Naive thymus-derived CD8-positive, alpha-beta T cell (primary cell): ENCODE data around the gene TUBAL3. TPM values are rescaled to one million over a fixed set of nuclear protein-coding genes. Genes with fewer than 3 reads are reported as not detected.
A peak's percentile ranks its signal among the peaks of the same experiment; 100 is the strongest.

ENCODE experiments used
- ATAC-seq, 2 donors: fragments of 150-1000 bp; cut with Tn5 transposase in 1 of 2; sonication (Bioruptor Pico), chemical (Tn5 transposase) in 1 of 2; 1 replicate in 1 of 2; 2 replicates in 1 of 2; pipeline ENCODE4 v1.10.0; 2021; ENCODE audit warnings: mild to moderate bottlenecking in 2 of 2, moderate library complexity in 2 of 2
- POLR2A ChIA-PET: fragments of 350-600 bp; sonication (Branson Sonifier 250); formaldehyde crosslinking; loops from one replicate; lab custom pipeline; 2021; ENCODE audit warnings: antibody characterized with exemption; lab: Charles Lee
- DNase-seq, 10 donors: peaks; one replicate each; pipeline versions ENCODE4 v3.0.0 to v3.0.0-alpha.2; 2020 to 2022
- H3K27ac Mint-ChIP-seq, 10 donors: one replicate each; pipeline ENCODE4 v1.8.0; 2020 to 2022; ENCODE audit warnings: mild to moderate bottlenecking in 10 of 10, mixed read lengths in 10 of 10, moderate library complexity in 4 of 10, inconsistent platforms in 1 of 10
- H3K27me3 Mint-ChIP-seq, 5 donors: one replicate each; pipeline ENCODE4 v1.8.0; 2021 to 2022; ENCODE audit warnings: mixed read lengths in 5 of 5
- H3K36me3 Mint-ChIP-seq, 3 donors: one replicate each; pipeline ENCODE4 v1.8.0; 2020 to 2022; ENCODE audit warnings: mixed read lengths in 3 of 3, mild to moderate bottlenecking in 2 of 3, inconsistent platforms in 1 of 3
- H3K4me1 Mint-ChIP-seq, 4 donors: one replicate each; pipeline ENCODE4 v1.8.0; 2021 to 2022; ENCODE audit warnings: mixed read lengths in 4 of 4
- H3K4me3 Mint-ChIP-seq, 10 donors: one replicate each; pipeline ENCODE4 v1.8.0; 2020 to 2022; ENCODE audit warnings: mild to moderate bottlenecking in 10 of 10, mixed read lengths in 10 of 10, moderate library complexity in 6 of 10, inconsistent platforms in 1 of 10
- H3K9me3 Mint-ChIP-seq, 9 donors: one replicate each; pipeline ENCODE4 v1.8.0; 2020 to 2022; ENCODE audit warnings: mixed read lengths in 9 of 9, mild to moderate bottlenecking in 3 of 9, inconsistent platforms in 1 of 9, moderate library complexity in 1 of 9
- polyA plus RNA-seq, 3 donors: library from polyadenylated mRNA; unstranded; fragments of 300-500 nt; fragmentation: Illumina TruSeq; gene quantifications; one replicate each; pipeline ENCODE4 v1.2.3, GENCODE V29; 2021
- total RNA-seq, 8 experiments: library from RNA in 2 of 8; stranded (reverse) in 2 of 8; gene quantifications; one replicate each; pipeline ENCODE4 v1.2.3 and lab custom pipeline; 2021 to 2026

TUBAL3 gene
- total and polyA plus RNA-seq, 5 experiments from 2014 or later: not detected

DNA sequence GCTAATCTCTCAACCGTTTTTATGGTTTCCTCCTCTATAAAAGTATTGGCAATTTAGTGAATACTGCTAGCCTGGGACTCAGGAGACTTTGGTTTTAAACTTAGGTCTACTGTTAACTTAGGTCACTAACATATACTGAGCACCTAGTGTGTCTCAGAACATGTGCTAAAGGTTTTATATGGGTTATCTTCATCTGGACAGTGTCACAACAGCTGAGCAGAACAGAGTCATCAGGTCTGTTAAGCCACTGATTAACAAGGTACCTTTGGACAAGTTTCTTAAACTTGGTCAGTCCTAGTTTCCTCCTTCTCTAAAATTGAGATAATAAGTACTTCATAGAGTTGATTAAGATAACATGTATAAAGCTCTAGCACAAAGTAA is 38.4 kb upstream of the TUBAL3 start:
- peaks cover 10 to 20% (median 17%) of the 10 kb centered on the region in 4 donors for H3K4me1 Mint-ChIP-seq
- ATAC-seq: no peak
- no peaks in the 10 kb centered on the region for H3K36me3 Mint-ChIP-seq
- no peak overlapping the region for H3K27ac Mint-ChIP-seq
- H3K27me3 Mint-ChIP-seq: peaks cover 0 to 8% (median 0%) of the 10 kb centered on the region in 5 donors
- POLR2A ChIA-PET: interaction anchor here (0.5 to 1.2 kb wide), 2 partner anchors 180 to 409 kb away, joined by 4 to 6 read pairs; no protein-coding TSS in a partner anchor
- H3K9me3 Mint-ChIP-seq: no peaks in the 10 kb centered on the region
- DNase-seq: no peak
- H3K4me3 Mint-ChIP-seq: no peak overlapping the region

DNA sequence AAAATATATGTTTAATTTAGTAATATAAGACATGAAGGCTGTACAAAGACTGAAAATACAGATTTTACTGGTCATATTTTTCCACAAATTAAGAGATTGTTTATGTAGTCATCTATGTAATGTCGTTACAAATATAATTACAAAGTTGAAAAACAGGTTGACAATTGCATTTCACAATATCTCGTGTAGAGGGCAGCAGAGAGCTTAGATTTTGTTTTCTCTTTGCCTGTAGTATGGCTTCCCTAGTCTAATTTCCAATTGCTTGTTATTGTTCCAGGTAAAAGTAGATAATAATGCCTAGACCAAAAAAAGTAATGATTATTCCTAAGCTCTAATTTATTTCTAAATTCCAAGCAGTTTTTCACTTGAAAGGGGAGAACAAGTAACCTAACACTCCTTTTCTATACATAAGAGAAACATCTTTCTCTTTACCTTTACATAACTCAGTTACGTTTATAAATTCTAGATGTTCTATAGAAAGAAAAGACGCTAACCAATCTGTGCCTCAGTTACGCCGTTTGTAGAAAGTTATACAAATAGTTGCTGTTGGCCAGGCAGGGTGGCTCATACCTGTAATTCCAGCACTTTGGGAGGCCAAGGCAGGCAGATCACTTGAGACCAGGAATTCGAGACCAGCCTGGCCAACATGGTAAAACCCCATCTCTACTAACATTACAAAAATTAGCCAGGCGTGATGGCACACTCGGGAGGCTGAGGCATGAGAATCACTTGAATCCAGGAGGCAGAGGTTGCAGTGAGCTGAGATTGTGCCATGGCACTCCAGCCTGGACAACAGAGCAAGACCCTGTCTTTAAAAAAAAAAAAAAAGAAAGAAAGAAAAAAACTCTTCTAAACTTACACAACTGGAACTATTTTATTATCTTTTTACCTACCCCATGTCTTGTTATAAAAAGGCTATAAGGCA is 37.7 kb upstream of the TUBAL3 start:
- Mint-ChIP-seq H3K27me3 (peaks cover 0 to 8% (median 0%) of the 10 kb centered on the region in 5 donors), H3K9me3 (no peaks in the 10 kb centered on the region), H3K4me1 (peaks cover 6 to 13% (median 12%) of the 10 kb centered on the region in 4 donors), H3K4me3 (no peak overlapping the region), H3K27ac (peak overlapping the region in 1 of 10 donors; percentile 57), H3K36me3 (no peaks in the 10 kb centered on the region)
- DNase-seq: peak in 7 of 10 donors; percentile 13 to 65 (median 41)
- POLR2A ChIA-PET: interaction anchor here (1.2 kb wide), 1 partner anchor 181 kb away, joined by 4 read pairs; no protein-coding TSS in a partner anchor
- ATAC-seq: peak in 1 of 2 donors; percentile 23

DNA sequence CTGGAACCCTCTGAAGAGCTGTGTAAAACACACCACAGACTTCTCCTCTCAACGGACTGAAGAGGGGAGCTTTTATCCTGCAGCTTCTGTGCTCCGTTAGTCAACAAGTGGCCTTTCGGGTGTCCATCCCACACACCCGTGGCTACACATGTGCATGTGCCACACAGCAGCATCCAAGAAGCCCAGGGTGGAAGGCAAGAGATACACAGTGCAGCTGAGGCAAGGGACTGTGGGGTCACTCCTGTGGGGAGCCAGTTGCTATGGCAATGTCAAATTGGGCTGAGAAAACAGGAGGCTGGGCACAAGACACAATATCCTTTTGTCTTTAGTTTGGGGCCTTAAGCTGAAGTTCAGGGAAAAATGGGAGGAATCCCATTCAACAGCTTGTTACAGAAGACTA is 36.5 kb upstream of the TUBAL3 start:
- Mint-ChIP-seq H3K4me3 (no peak overlapping the region), H3K27me3 (peaks cover 0 to 8% (median 0%) of the 10 kb centered on the region in 5 donors), H3K27ac (no peak overlapping the region), H3K9me3 (no peaks in the 10 kb centered on the region), H3K4me1 (peaks cover 0 to 3% (median 2%) of the 10 kb centered on the region in 4 donors), H3K36me3 (no peaks in the 10 kb centered on the region)
- no peak for DNase-seq
- ATAC-seq: no peak
- POLR2A ChIA-PET: interaction anchor here (0.7 kb wide), 1 partner anchor 166 kb away, joined by 4 read pairs; no protein-coding TSS in a partner anchor

DNA sequence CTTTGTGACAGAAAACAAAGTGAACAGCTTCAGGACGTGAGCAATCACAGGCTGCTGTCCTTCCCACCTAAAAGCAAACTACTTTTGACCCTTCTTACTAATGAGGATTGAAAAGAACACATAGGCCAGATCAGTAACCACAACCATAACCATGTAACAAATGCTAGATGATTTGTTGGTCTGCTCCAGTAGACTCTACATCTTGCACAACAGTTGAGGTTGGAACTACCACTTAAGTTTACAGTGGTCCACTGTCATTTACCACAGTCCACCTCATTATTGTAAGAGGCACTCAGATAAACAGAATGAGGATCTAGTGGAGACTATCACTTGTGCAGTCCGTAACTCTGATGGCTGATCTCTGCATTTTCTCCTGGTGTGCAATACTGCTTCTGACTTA is 35.6 kb upstream of the TUBAL3 start:
- Mint-ChIP-seq H3K36me3 (no peaks in the 10 kb centered on the region), H3K27me3 (peaks cover 0 to 8% (median 0%) of the 10 kb centered on the region in 5 donors)

DNA sequence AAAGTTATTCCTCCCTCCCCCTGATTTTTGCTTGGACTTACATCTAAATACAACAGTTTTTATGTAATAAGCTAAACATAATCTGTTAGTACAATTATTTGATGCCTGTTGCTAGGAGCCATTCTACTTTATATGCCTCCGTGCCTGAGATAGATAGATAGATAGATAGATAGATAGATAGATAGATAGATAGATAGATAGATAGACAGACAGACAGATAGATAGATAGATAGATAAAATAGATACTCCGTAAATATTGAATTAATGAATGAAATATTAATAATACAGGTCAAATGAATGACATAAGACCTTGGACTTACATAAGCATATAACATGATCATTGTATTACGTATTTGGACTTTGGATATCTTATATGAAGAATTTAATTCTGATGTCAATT is 30.7 kb upstream of the TUBAL3 start:
- H3K9me3 Mint-ChIP-seq: no peaks in the 10 kb centered on the region

More for the DNA sequence above, 35.6 kb upstream of the TUBAL3 start:
- ATAC-seq (no peak), DNase-seq (no peak)
- Mint-ChIP-seq H3K4me3 (no peak overlapping the region), H3K9me3 (no peaks in the 10 kb centered on the region), H3K27ac (no peak overlapping the region), H3K4me1 (peaks cover 0 to 3% (median under 1%) of the 10 kb centered on the region in 4 donors)
- POLR2A ChIA-PET: no interaction called here

DNA sequence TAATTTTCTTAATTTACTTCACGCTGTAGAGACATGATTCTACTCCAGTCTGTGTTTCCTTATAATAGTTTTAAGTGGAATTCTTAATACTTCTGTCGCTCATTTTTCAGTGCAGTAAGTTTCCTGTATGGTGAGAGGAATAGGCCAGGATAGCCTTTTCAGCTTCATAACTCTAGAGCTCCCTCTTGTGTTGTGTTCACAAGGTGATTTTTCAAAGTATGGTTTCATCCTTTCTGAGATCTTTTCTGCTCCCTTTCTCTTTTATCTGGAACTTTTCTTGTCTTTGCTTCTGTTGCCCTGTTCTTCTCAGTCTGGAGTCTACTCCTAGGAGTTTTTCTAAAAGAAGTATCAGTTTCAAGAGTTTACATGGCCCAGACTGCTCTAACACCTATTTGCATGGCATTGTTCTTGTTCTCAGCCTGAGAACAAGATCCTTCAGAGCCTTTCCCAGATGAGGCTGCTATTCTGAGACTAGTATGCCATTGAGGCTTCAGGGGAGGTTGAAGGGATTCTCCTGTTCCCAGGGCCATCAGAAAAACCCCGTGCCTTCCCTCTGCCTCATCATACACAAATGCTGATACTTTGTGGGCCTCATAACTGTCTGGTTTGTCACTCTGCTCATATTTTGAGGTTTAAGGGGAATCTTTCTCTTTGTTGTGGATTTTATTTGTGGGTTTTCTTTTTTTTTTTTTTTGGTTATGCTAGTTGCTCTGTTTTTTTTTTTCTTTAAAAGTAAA is 29.6 kb upstream of the TUBAL3 start:
- peak; percentile 57 to 73 for ATAC-seq
- peak in 3 of 10 donors; percentile 37 to 47 (median 41) for DNase-seq
- Mint-ChIP-seq H3K27ac (peak overlapping the region in 2 of 10 donors; percentile 29 to 58), H3K9me3 (no peaks in the 10 kb centered on the region), H3K4me3 (peak overlapping the region in 4 of 10 donors; percentile 31 to 73 (median 48)), H3K4me1 (peaks cover 3 to 12% (median 8%) of the 10 kb centered on the region in 4 donors), H3K36me3 (peaks cover 0 to 1% (median 0%) of the 10 kb centered on the region in 3 donors), H3K27me3 (peaks cover 0 to 7% (median 1%) of the 10 kb centered on the region in 5 donors)
- POLR2A ChIA-PET: no interaction called here

More for the DNA sequence above, 30.7 kb upstream of the TUBAL3 start:
- no peak overlapping the region for H3K27ac Mint-ChIP-seq
- H3K4me1 Mint-ChIP-seq: peaks cover 3 to 12% (median 8%) of the 10 kb centered on the region in 4 donors
- peaks cover 0 to 8% (median 1%) of the 10 kb centered on the region in 5 donors for H3K27me3 Mint-ChIP-seq
- DNase-seq: no peak
- no peak for ATAC-seq
- POLR2A ChIA-PET: no interaction called here
- no peak overlapping the region for H3K4me3 Mint-ChIP-seq
- H3K36me3 Mint-ChIP-seq: peaks cover 0 to 1% (median 0%) of the 10 kb centered on the region in 3 donors

DNA sequence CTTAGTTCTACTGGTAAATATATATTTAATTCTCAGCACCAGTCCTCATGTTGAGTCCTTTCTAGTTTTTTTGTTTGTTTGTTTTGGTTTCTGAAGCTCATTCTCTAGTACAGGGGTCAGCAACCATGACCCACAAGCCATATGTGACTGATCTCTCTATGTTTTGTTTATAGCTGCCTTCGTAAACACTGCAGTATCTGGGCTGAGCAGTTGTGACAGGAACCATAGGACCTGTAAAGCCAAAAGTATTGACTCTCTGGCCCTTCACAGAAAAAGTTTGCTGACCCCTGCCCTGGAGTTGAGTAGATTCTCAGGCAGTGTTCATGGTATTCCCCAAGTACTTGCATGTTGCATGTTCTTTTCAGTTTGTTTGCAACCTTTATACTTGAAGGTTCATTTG is 28.6 kb upstream of the TUBAL3 start:
- Mint-ChIP-seq H3K27ac (no peak overlapping the region), H3K4me1 (peaks cover 3 to 12% (median 8%) of the 10 kb centered on the region in 4 donors), H3K4me3 (no peak overlapping the region), H3K27me3 (peaks cover 0 to 3% (median 0%) of the 10 kb centered on the region in 5 donors), H3K36me3 (peaks cover 0 to 1% (median 0%) of the 10 kb centered on the region in 3 donors), H3K9me3 (no peaks in the 10 kb centered on the region)
- ATAC-seq (no peak), DNase-seq (no peak)
- POLR2A ChIA-PET: no interaction called here

DNA sequence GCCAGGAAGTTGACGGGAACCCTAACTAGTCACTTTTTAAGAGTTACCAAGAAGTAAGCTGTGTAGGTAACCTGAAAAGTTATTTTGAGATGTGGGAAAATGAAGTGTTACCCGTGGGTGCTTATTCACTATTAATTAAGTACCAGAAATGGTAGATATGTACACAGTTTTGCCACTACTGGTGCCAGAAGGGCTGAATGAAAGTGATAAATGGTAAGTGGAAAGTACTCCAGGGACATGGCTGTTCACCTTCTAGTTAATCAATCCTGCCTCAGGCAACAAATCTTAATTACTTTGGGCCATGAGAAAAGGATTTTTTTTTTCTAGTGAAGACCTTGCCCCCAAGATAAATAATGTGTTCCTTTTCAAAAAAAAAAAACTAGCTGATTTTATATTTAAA is 23.5 kb upstream of the TUBAL3 start:
- no peak for ATAC-seq
- Mint-ChIP-seq H3K9me3 (no peaks in the 10 kb centered on the region), H3K4me1 (no peaks in the 10 kb centered on the region), H3K36me3 (peaks cover 0 to 1% (median 0%) of the 10 kb centered on the region in 3 donors), H3K4me3 (no peak overlapping the region), H3K27ac (no peak overlapping the region), H3K27me3 (peaks cover 0 to 3% (median 0%) of the 10 kb centered on the region in 5 donors)
- DNase-seq: no peak
- POLR2A ChIA-PET: interaction anchor here (0.7 kb wide), 1 partner anchor 45 kb away, joined by 5 read pairs; no protein-coding TSS in a partner anchor

DNA sequence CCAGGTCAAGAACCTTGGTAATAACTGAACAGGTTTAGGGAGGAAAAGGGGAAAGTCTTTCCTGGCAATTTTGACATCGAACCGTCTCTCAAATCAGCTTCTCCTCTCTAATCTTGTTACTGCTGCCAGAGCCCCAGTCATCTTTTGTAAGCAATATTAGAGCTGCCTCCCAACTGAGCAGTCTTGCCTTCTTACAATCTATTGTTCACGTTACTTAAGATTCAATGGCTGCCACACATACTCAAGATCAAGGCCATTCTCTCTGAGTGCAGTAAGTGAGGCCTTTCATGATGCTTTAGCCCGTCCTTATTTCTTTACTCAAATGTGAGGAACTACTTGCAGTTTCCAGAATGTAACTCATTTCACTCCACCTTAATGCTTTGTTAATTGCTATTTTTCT is 20.1 kb upstream of the TUBAL3 start:
- H3K4me3 Mint-ChIP-seq: no peak overlapping the region
- H3K36me3 Mint-ChIP-seq: peaks cover 0 to 5% (median 0%) of the 10 kb centered on the region in 3 donors
- no peak overlapping the region for H3K27ac Mint-ChIP-seq
- H3K9me3 Mint-ChIP-seq: peaks cover 0 to 6% (median 2%) of the 10 kb centered on the region in 9 donors
- DNase-seq (no peak), ATAC-seq (no peak)
- POLR2A ChIA-PET: interaction anchor here (1.0 kb wide), 1 partner anchor 22 kb away, joined by 3 read pairs; no protein-coding TSS in a partner anchor
- no peaks in the 10 kb centered on the region for H3K4me1 Mint-ChIP-seq
- H3K27me3 Mint-ChIP-seq: peaks cover 0 to 3% (median 0%) of the 10 kb centered on the region in 5 donors

DNA sequence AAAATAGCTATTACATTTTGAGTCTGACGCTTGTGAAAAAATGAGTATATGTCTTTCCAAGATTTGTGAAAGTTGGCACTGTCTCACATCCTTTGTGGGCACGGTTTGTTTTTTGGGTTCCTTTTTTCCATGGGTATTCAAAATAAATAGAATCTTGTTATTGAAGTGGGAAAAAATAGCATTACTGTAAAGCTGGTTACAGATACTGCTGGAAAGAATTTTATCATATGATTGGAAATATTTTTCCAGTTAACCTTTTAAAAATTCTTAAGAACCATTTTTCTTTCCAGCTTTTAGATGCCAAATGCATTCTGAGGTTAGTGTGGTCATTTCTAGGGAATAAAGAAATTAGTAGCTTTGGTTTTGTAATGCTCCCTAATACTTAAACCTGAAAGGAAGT is 19.1 kb upstream of the TUBAL3 start:
- Mint-ChIP-seq H3K9me3 (peaks cover under 1 to 16% (median 11%) of the 10 kb centered on the region in 9 donors), H3K36me3 (peaks cover 0 to 15% (median 6%) of the 10 kb centered on the region in 3 donors), H3K27ac (no peak overlapping the region), H3K27me3 (peaks cover 0 to 3% (median 0%) of the 10 kb centered on the region in 5 donors), H3K4me3 (no peak overlapping the region), H3K4me1 (no peaks in the 10 kb centered on the region)
- POLR2A ChIA-PET: no interaction called here
- ATAC-seq (no peak), DNase-seq (no peak)

DNA sequence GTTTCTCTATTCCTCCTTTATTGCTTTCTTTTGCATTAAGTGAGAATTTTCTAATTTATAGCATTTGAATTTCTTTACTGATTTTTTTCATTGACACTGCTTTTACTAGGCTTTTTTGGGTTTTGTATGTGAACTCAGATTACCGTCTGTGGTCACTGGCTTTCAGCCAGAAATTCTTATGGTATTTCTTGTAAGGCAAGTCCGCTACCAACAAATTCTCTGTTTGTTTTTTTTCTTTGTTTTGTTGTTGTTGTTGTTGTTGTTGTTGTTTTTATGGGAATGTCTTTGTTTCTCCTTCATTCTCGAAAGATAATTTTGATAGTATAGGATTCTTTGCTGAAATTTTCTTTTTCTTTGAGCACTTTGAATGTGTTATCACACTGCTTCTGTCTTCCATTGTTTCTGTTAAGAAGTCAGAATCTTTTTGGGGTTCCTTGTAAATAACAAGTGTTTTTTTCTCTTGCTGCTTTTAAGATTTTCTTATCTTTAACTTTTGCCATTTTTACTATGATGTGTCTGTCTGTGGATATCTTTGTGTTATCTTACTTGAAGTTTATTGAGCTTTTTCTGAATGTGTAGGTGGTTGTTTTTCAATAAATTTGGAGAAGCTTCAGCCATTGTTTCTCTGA is 15.0 kb upstream of the TUBAL3 start:
- ATAC-seq (no peak), DNase-seq (no peak)
- H3K27ac Mint-ChIP-seq: no peak overlapping the region
- peaks cover 0 to 23% (median 14%) of the 10 kb centered on the region in 3 donors for H3K36me3 Mint-ChIP-seq
- peaks cover 5 to 28% (median 15%) of the 10 kb centered on the region in 9 donors for H3K9me3 Mint-ChIP-seq
- H3K27me3 Mint-ChIP-seq: peaks cover 0 to 3% (median 0%) of the 10 kb centered on the region in 5 donors
- H3K4me1 Mint-ChIP-seq: no peaks in the 10 kb centered on the region
- POLR2A ChIA-PET: no interaction called here
- no peak overlapping the region for H3K4me3 Mint-ChIP-seq

DNA sequence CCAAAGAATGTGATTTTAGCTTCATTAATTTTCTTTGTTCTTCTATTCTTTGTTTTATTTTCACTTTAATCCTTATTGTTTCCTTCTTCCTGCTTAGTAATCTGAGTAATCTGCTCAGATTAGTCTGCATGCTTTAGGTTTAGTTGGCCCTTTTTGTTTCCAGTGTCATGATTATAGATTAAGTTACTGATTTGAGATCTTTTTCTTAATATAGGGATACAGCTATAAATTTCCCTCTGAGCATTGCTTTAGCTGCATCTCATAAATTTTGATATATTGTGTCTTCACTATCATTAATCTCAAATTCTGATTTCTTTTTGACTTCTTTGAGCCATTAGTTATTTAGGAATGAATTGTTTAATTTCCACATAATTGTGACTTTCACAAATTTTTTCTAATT is 14.0 kb upstream of the TUBAL3 start:
- Mint-ChIP-seq H3K4me3 (no peak overlapping the region), H3K9me3 (peaks cover 5 to 28% (median 15%) of the 10 kb centered on the region in 9 donors), H3K36me3 (peaks cover 0 to 23% (median 14%) of the 10 kb centered on the region in 3 donors), H3K27me3 (peaks cover 0 to 3% (median 0%) of the 10 kb centered on the region in 5 donors), H3K27ac (no peak overlapping the region), H3K4me1 (no peaks in the 10 kb centered on the region)
- ATAC-seq (no peak), DNase-seq (no peak)
- POLR2A ChIA-PET: no interaction called here
